Mammary microvascular endothelial cell (primary cell): ENCODE data around the gene NKPD1. TPM values are rescaled to one million over a fixed set of nuclear protein-coding genes. Genes with fewer than 3 reads are reported as not detected.

Source experiments
- total RNA-seq: library from RNA; depleted of rRNA; stranded (reverse); fragments of >200 nt; gene quantifications from 2 replicates; pipeline ENCODE4 v1.2.3, GENCODE V29; 2015

NKPD1 gene, protein sequence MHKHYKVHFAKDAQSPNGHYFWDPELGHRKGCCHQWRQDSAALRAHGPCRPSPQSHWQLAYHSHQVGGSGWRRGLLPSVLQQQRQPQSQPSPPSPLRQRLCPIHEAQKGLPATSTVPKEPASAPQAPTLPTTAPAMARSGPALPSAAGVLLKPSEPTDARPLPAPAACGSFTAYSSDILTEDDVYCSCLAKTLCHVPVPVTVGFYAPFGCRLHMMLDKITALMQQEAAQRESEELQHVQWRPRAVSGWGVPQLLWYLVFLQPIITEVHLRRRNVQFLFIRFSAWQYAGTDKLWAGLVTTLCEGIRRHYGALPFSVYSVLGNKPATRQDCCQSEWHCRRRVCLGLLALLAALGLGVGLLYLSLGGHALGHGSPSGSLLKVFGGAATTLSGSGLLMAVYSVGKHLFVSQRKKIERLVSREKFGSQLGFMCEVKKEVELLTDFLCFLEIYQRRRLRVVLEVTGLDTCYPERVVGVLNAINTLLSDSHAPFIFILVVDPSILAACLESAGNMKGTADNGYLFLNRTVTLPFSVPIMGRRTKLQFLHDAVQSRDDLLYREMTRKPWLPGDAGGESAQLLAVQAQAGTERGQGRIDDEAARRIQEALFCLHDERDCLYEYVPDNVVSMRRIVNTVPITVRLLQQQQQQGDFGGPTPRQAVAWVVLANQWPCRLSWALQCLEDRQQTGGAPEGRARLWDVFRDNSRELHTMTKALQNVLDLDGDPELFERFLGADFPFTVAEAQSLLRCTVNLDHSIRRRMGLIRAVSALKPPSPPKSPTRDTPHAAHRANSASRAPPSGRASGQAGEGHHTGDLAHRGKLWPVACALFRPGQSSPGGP
- 0.05 TPM in 1 of 2 replicates, not detected in the other for total RNA-seq

DNA sequence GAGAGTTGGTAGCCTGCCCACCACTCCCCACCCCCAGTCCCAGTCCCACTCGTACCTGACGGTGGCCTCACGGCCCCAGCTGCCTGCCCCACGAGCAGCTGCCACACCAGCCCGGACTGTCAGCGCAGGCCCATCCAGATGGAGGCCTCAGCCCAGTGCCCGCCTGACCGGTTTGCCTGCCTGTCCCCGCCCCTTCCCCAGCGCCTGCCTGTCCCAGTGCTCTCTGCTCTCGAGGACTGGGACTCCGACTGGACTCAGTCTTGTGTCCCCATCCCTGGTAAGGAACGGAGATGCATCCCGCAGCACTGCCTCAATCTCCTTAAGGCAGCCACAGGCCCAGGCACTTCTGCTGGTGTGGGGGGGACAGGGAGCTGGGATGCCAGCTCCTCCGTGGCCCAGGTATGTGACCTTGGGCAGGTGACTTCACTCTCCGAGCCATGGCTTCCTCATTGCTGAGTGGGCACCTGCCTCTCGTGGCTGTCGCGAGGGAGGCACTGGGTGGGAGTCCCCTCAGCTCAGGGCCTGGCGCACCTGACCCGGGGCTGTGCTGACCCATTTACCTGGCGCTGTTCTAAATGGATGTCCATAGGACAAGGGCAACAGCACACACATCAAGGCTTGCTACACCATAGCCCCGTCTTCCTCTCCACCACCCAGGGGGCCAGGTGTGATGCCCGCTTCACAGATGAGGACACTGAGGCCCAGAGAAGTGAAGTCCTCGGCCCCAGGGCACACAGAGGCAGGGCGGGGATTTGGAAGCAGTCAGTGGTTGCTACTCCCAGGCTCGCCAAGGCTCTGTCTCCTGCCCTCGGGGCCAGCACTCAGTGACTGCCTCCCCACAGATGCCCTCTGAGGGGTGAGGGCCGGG, at the start of gene NKPD1:
NKPD1 (minus strand) TSS at position 113 of the 868 bp plus-strand sequence. CDS start 832 bp downstream, outside the sequence.

DNA sequence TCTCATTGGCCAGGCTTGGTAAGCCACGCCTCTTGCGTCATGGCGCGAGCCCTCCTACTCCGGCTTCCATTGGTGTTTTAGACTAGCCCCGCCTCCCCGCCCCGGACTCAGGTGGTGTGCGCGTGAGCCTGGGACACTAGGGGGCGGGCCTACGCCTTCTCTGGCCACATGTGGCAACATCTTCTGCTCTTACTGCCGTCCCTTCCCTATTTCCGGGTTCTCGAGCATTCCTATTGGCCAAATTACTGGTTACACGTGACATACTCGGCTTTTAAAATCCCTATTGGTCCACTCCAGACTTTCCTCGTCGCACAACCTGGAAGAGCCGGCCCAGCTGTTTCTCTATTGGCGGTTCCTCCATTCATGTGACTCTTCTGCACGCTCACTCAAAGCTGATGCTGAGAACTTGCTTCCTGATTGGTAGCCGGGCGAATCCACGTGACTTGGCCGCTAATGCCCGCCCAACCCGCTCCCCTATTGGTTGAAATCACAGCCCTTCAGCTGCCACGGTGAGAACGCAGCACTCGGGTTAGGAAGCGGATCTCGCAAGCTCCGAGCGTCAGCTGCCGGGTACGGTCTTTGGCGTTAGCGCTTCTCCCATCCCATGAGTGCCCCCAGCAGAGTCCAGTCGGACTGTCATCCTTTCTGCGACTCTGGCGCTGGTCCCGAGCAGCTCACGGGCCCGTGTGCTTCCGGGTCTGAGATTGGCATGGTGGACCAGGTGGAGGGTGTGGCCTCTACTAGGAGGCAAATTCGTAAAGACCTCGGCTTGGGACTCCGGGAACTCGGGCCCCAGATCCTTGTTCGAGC, 17.7 kb upstream of the NKPD1 start, which contains the start of gene BLOC1S3:
BLOC1S3 (plus strand) TSS at position 523 of the 810 bp plus-strand sequence. CDS start 513 bp downstream, outside the sequence.

DNA sequence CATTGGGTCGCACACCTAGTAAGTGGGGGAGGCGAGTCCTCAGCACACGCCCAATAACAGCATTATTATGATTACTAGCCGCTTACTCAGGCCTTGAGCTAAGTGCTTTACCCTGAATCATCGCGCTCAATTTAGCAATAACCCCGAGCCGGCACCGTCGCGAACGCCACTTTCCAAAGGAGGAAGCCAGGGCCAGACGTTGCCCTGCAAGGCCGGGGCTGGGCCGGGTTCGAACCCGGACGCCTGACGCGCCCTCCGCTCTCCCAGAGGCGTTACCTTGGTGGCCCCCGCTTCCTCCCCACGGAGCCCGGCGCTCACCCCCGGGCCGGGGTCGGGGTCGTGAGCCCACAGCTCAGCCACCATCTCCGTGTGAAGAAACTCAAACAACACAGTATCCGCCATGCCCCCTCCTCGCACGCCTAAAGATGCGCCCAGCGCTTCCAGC, 17.1 kb upstream of the NKPD1 start, which contains the start of gene TRAPPC6A:
TRAPPC6A (minus strand) TSS at position 421 of the 445 bp plus-strand sequence; CDS start at position 402, 19 bp downstream.

Other genes with a start within 250 kb of the NKPD1 start
- gene APOC1, start 246.4 kb downstream of the NKPD1 start, total RNA-seq, result 2.1 TPM in 1 of 2 replicates, not detected in the other
- gene APOC4, start 218.7 kb downstream of the NKPD1 start, total RNA-seq, result not detected in 2 replicates
- gene APOC2, start 214.9 kb downstream of the NKPD1 start, total RNA-seq, result not detected in 2 replicates
- gene CLPTM1, start 205.6 kb downstream of the NKPD1 start, total RNA-seq, result 58.2 and 60.5 TPM in 2 replicates
- 19.4 and 26.3 TPM in 2 replicates for gene RELB, start 159.5 kb downstream of the NKPD1 start, total RNA-seq
- 37.9 and 50.6 TPM in 2 replicates for gene CLASRP, start 121.9 kb downstream of the NKPD1 start, total RNA-seq
- gene ZNF296, start 84.5 kb downstream of the NKPD1 start, total RNA-seq, result 0.54 and 1.2 TPM in 2 replicates
- gene GEMIN7, start 81.7 kb downstream of the NKPD1 start, total RNA-seq, result 61.6 and 68.9 TPM in 2 replicates
- 30.6 and 32.1 TPM in 2 replicates for gene PPP1R37, start 67.8 kb downstream of the NKPD1 start, total RNA-seq
- gene TRAPPC6A, start 17.3 kb upstream of the NKPD1 start, total RNA-seq, result 7.7 and 15.8 TPM in 2 replicates
- gene BLOC1S3, start 17.8 kb upstream of the NKPD1 start, total RNA-seq, result 4.3 and 9.6 TPM in 2 replicates
- gene EXOC3L2, start 84.4 kb upstream of the NKPD1 start, total RNA-seq, result 1.9 and 2.6 TPM in 2 replicates
- gene MARK4, start 90.3 kb upstream of the NKPD1 start, total RNA-seq, result 10.0 and 18.8 TPM in 2 replicates
- gene CKM, start 161.9 kb upstream of the NKPD1 start, total RNA-seq, result not detected in 2 replicates
- gene KLC3, start 179.8 kb upstream of the NKPD1 start, total RNA-seq, result not detected in 2 replicates
- gene ERCC2, start 209.6 kb upstream of the NKPD1 start, total RNA-seq, result 44.8 and 56.5 TPM in 2 replicates
- 20.8 and 24.6 TPM in 2 replicates for gene PPP1R13L, start 244.1 kb upstream of the NKPD1 start, total RNA-seq
- gene POLR1G, start 245.7 kb upstream of the NKPD1 start, total RNA-seq, result 22.1 and 25.8 TPM in 2 replicates